IMR-90 (cell line): ENCODE measurements around the gene PRKN. TPM values are rescaled to one million over a fixed set of nuclear protein-coding genes. Genes with fewer than 3 reads are reported as not detected.

ENCODE experiments used
- ATAC-seq: fragments of 200-7000 bp; cut with Tn5 transposase; 2 replicates; pipeline ENCODE4 v1.9.1; 2020; ENCODE audit warnings: low read depth, mild to moderate bottlenecking, moderate library complexity
- BruUV-seq: library from RNA; stranded (reverse); fragments of 400-500 nt; replicated peaks from 2 replicates; lab custom pipeline; 2021; lab: Mats Ljungman, UMichigan
- CTCF ChIA-PET: fragments of 300-600 bp; formaldehyde crosslinking; extraction: SDS; loops from one replicate; lab custom pipeline; 2021; ENCODE audit warnings: antibody characterized with exemption; lab: Yijun Ruan, JAX
- POLR2A ChIA-PET: fragments of 300-600 bp; sonication (Branson Sonifier 250); formaldehyde crosslinking; loops from one replicate; lab custom pipeline; 2022; ENCODE audit warnings: antibody characterized with exemption; ENCODE audit not compliant: unreplicated experiment; lab: Charles Lee
- DNase-seq: peaks from one replicate; pipeline ENCODE4 v3.0.0; 2013
- H2AFZ ChIP-seq: replicated peaks from 2 replicates; pipeline ENCODE3; 2013; ENCODE audit warnings: low read length, mild to moderate bottlenecking; ENCODE audit not compliant: poor library complexity
- H2AK5ac ChIP-seq: 2 replicates; pipeline ENCODE4 v1.6.1; 2013; ENCODE audit warnings: low read depth, low read length, inconsistent platforms
- H2AK9ac ChIP-seq: replicated peaks from 2 replicates; pipeline ENCODE3; 2013; ENCODE audit warnings: mild to moderate bottlenecking, low read depth, low read length, moderate library complexity; ENCODE audit not compliant: poor library complexity
- H2BK120ac ChIP-seq: 2 replicates; pipeline ENCODE4 v1.6.1; 2013; ENCODE audit warnings: low read depth, low read length, inconsistent platforms
- H2BK15ac ChIP-seq: 3 replicates; pipeline ENCODE4 v1.6.1; 2013; ENCODE audit warnings: low read depth, low read length, inconsistent platforms
- H2BK20ac ChIP-seq: 2 replicates; pipeline ENCODE4 v1.6.1; 2013; ENCODE audit warnings: low read depth, mild to moderate bottlenecking, inconsistent platforms, low read length, moderate library complexity
- H2BK5ac ChIP-seq: 2 replicates; pipeline ENCODE4 v1.6.1; 2013; ENCODE audit warnings: mild to moderate bottlenecking, low read depth, low read length, inconsistent platforms; ENCODE audit not compliant: poor library complexity, severe bottlenecking
- H3K14ac ChIP-seq: replicated peaks from 2 replicates; pipeline ENCODE4 v1.6.1; 2013; ENCODE audit warnings: low read depth, low read length, inconsistent platforms
- H3K18ac ChIP-seq: 2 replicates; pipeline ENCODE4 v1.6.1; 2013; ENCODE audit warnings: low read depth, low read length, control low read depth
- H3K23ac ChIP-seq: 2 replicates; pipeline ENCODE4 v1.6.1; 2013; ENCODE audit warnings: low read depth, low read length, inconsistent platforms
- H3K27ac ChIP-seq: 2 replicates; pipeline ENCODE4 v1.5.1; 2013; ENCODE audit warnings: mild to moderate bottlenecking, control low read depth, low read length; ENCODE audit not compliant: insufficient read depth
- H3K27me3 ChIP-seq: 2 replicates; pipeline ENCODE4 v1.6.1; 2013; ENCODE audit warnings: low read length; ENCODE audit not compliant: control insufficient read depth, insufficient read depth
- H3K36me3 ChIP-seq: 2 replicates; pipeline ENCODE4 v1.6.1; 2013; ENCODE audit warnings: low read length, mixed read lengths; ENCODE audit not compliant: control insufficient read depth, insufficient read depth
- H3K4ac ChIP-seq: 2 replicates; pipeline ENCODE4 v1.6.1; 2013; ENCODE audit warnings: low read depth, low read length, inconsistent platforms
- H3K4me1 ChIP-seq: 2 replicates; pipeline ENCODE4 v1.6.1; 2013; ENCODE audit warnings: low read length, mixed read lengths; ENCODE audit not compliant: control insufficient read depth, insufficient read depth
- H3K4me2 ChIP-seq: 2 replicates; pipeline ENCODE4 v1.6.1; 2013; ENCODE audit warnings: low read depth, mild to moderate bottlenecking, control low read depth, low read length, moderate library complexity
- H3K4me3 ChIP-seq: 2 replicates; pipeline ENCODE4 v1.5.1; 2013; ENCODE audit warnings: low read depth, mild to moderate bottlenecking, control low read depth, low read length, moderate library complexity; ENCODE audit not compliant: insufficient read depth
- H3K56ac ChIP-seq: 2 replicates; pipeline ENCODE4 v1.6.1; 2013; ENCODE audit warnings: low read length, inconsistent platforms; ENCODE audit not compliant: insufficient read depth; ENCODE audit errors: extremely low read depth
- H3K79me1 ChIP-seq, 2 experiments: 2 replicates each; pipeline ENCODE4 v1.6.1; 2013; ENCODE audit warnings: low read length in 2 of 2, inconsistent platforms in 1 of 2, low read depth in 1 of 2
- H3K9ac ChIP-seq: 2 replicates; pipeline ENCODE4 v1.6.1; 2013; ENCODE audit warnings: low read depth, low read length, control low read depth
- H3K9me1 ChIP-seq: 2 replicates; pipeline ENCODE4 v1.6.1; 2013; ENCODE audit warnings: low read length, inconsistent platforms; ENCODE audit not compliant: insufficient read depth
- H3K9me3 ChIP-seq: 2 replicates; pipeline ENCODE4 v1.6.1; 2013; ENCODE audit warnings: low read length; ENCODE audit not compliant: control insufficient read depth, insufficient read depth
- H4K20me1 ChIP-seq: 2 replicates; pipeline ENCODE4 v1.6.1; 2013; ENCODE audit warnings: low read length, inconsistent platforms; ENCODE audit not compliant: insufficient read depth
- H4K5ac ChIP-seq: 2 replicates; pipeline ENCODE4 v1.6.1; 2013; ENCODE audit warnings: mild to moderate bottlenecking, low read depth, low read length, control low read depth
- H4K8ac ChIP-seq, 2 experiments: 2 replicates each; pipeline ENCODE4 v1.6.1; 2013; ENCODE audit warnings: low read depth in 2 of 2, low read length in 2 of 2, control low read depth in 1 of 2, inconsistent platforms in 1 of 2
- H4K91ac ChIP-seq: 2 replicates; pipeline ENCODE4 v1.6.1; 2013; ENCODE audit warnings: low read depth, low read length, inconsistent platforms; ENCODE audit not compliant: insufficient read depth
- FOS ChIP-seq: fragments of 150-350 bp; IDR thresholded peaks from 2 replicates; pipeline ENCODE4 v1.6.1; 2016; ENCODE audit warnings: low read depth, low read length
- MAFK ChIP-seq: IDR thresholded peaks from 2 replicates; pipeline ENCODE4 v1.6.1; 2012; ENCODE audit warnings: low read depth, low read length, improper control_type of control experiment
- NFE2L2 ChIP-seq: fragments of 150-350 bp; IDR thresholded peaks from 2 replicates; pipeline ENCODE4 v1.6.1; 2016; ENCODE audit warnings: low read depth, mild to moderate bottlenecking, low read length
- RAD21 ChIP-seq: IDR thresholded peaks from 2 replicates; pipeline ENCODE4 v1.6.1; 2012; ENCODE audit warnings: low read length, improper control_type of control experiment
- RFX5 ChIP-seq: IDR thresholded peaks from 2 replicates; pipeline ENCODE4 v1.8.0; 2012; ENCODE audit warnings: low read depth, mild to moderate bottlenecking, low read length, moderate library complexity
- SMC3 ChIP-seq: fragments of 150-350 bp; IDR thresholded peaks from 2 replicates; pipeline ENCODE4 v1.6.1; 2016; ENCODE audit warnings: low read depth, mild to moderate bottlenecking, antibody characterized with exemption, low read length, moderate library complexity
- WGBS, 2 experiments: methylation state at CpG; one replicate each; pipeline versions ENCODE4 v1.1.5 to v1.1.7; 2013; ENCODE audit warnings: missing lambda C conversion rate in 2 of 2; ENCODE audit not compliant: insufficient read length in 1 of 2; ENCODE audit errors: extremely low coverage in 2 of 2; 5-methylcytosine and 5-hydroxymethylcytosine counted together
- dilution Hi-C: fragments of 300-500 bp; cut with HindIII; formaldehyde crosslinking; loops from one replicate; pipeline ENCODE4 v1.14.3; 2018; ENCODE audit warnings: low sequenced_read_pairs; ENCODE audit not compliant: unreplicated experiment
- in situ Hi-C: fragments of 300-500 bp; cut with MboI; formaldehyde crosslinking; loops from 3 replicates; pipeline ENCODE4 v1.14.3; 2019; ENCODE audit warnings: low sequenced_read_pairs, inconsistent platforms, mixed read lengths
- intact Hi-C: fragments of 100-400 bp; cut with micrococcal nuclease; formaldehyde crosslinking; loops from 2 replicates; pipeline ENCODE4 v1.10.0; 2022
- polyA plus RNA-seq, 3 experiments: library from polyadenylated mRNA; depleted of rRNA; stranded (reverse); fragments of >200 nt; gene quantifications; 2 replicates each; pipeline ENCODE4 v1.2.3, GENCODE V29; 2012; ENCODE audit warnings: low replicate concordance in 1 of 3
- total RNA-seq: library from RNA; depleted of rRNA; stranded (reverse); fragments of >200 nt; gene quantifications from 2 replicates; pipeline ENCODE4 v1.2.3, GENCODE V29; 2012
- TF ChIP-seq, protein P1 (sequence below): fragments of 150-350 bp; IDR thresholded peaks from 2 replicates; pipeline ENCODE4 v1.6.1; 2016; ENCODE audit warnings: low read depth, mild to moderate bottlenecking, low read length, moderate library complexity, borderline replicate concordance

PRKN gene
- total and polyA plus RNA-seq, 2 of the 4 experiments (the other 2 are of a cell fraction) = 0.15 to 0.18 TPM

GRCh38 chr6:161926324-161926723, 801.2 kb downstream of the PRKN start:
- no peak overlapping the region for H3K14ac ChIP-seq
- no peak overlapping the region for H3K4ac ChIP-seq
- H3K4me3 ChIP-seq = no peak overlapping the region
- no peak overlapping the region for H3K23ac ChIP-seq
- no peak overlapping the region for H2AFZ ChIP-seq
- H3K36me3 ChIP-seq = no peaks in the 10 kb centered on the region
- no TSS peak for BruUV-seq
- H3K4me1 ChIP-seq = no peaks in the 10 kb centered on the region
- no peak for TF ChIP-seq SMC3
- no peak for TF ChIP-seq RAD21
- TF ChIP-seq RFX5 = no peak
- TF ChIP-seq NFE2L2 = no peak
- TF ChIP-seq, protein P1, sequence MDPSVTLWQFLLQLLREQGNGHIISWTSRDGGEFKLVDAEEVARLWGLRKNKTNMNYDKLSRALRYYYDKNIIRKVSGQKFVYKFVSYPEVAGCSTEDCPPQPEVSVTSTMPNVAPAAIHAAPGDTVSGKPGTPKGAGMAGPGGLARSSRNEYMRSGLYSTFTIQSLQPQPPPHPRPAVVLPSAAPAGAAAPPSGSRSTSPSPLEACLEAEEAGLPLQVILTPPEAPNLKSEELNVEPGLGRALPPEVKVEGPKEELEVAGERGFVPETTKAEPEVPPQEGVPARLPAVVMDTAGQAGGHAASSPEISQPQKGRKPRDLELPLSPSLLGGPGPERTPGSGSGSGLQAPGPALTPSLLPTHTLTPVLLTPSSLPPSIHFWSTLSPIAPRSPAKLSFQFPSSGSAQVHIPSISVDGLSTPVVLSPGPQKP = no peak
- no peak for TF ChIP-seq MAFK
- no peak for TF ChIP-seq FOS
- H2AK5ac ChIP-seq = no peak overlapping the region
- POLR2A ChIA-PET = no interaction called here
- no CpG with 5 or more reads among the region's 5 CpGs for WGBS, 2 experiments
- dilution Hi-C loops (no loop called here), in situ Hi-C loops (no loop called here), intact Hi-C loops (no loop called here)
- H4K91ac ChIP-seq = no peak overlapping the region
- no peak overlapping the region for H2BK120ac ChIP-seq
- no peak overlapping the region for H2BK15ac ChIP-seq
- H3K9me3 ChIP-seq = peaks cover 7% of the 10 kb centered on the region
- no peak overlapping the region for H3K56ac ChIP-seq
- DNase-seq (no peak), ATAC-seq (no peak)
- no peak overlapping the region for H4K8ac ChIP-seq
- H3K27ac ChIP-seq = no peak overlapping the region
- no peak overlapping the region for H3K4me2 ChIP-seq
- H3K27me3 ChIP-seq = no peaks in the 10 kb centered on the region
- no peak overlapping the region for H2AK9ac ChIP-seq
- no peaks in the 10 kb centered on the region for H4K20me1 ChIP-seq
- no peak overlapping the region for H4K5ac ChIP-seq
- no peaks in the 10 kb centered on the region for H3K9me1 ChIP-seq
- no peak overlapping the region for H3K9ac ChIP-seq
- no peak overlapping the region for H2BK5ac ChIP-seq
- H2BK20ac ChIP-seq = no peak overlapping the region
- H3K79me1 ChIP-seq = no peaks in the 10 kb centered on the region
- CTCF ChIA-PET = no interaction called here
- H3K18ac ChIP-seq = no peak overlapping the region
